Left ventricle myocardium inferior (tissue), 1 donor: ENCODE results near the gene PELI2. TPM values are rescaled to one million over a fixed set of nuclear protein-coding genes. Genes with fewer than 3 reads are reported as not detected.

Source experiments
- DNase-seq: peaks from one replicate; pipeline ENCODE4 v3.0.0-alpha.2; 2020
- H3K27ac ChIP-seq: fragments of 200-600 bp; replicated peaks from 2 replicates; pipeline ENCODE4 v1.8.0; 2021
- H3K27me3 ChIP-seq: fragments of 200-600 bp; 2 replicates; pipeline ENCODE4 v1.8.0; 2021; ENCODE audit warnings: low read depth
- H3K36me3 ChIP-seq: fragments of 200-600 bp; 2 replicates; pipeline ENCODE4 v1.8.0; 2021
- H3K4me1 ChIP-seq: fragments of 200-600 bp; 2 replicates; pipeline ENCODE4 v1.8.0; 2021
- H3K4me3 ChIP-seq: fragments of 200-600 bp; 2 replicates; pipeline ENCODE4 v1.8.0; 2021; ENCODE audit warnings: mild to moderate bottlenecking, moderate library complexity
- H3K9me3 ChIP-seq: fragments of 200-600 bp; replicated peaks from 2 replicates; pipeline ENCODE4 v1.8.0; 2021
- CTCF ChIP-seq: fragments of 200-600 bp; IDR thresholded peaks from 2 replicates; pipeline ENCODE4 v1.8.0; 2021; ENCODE audit warnings: antibody characterized with exemption, mild to moderate bottlenecking, borderline replicate concordance
- intact Hi-C: fragments of 100-400 bp; cut with micrococcal nuclease; formaldehyde crosslinking; loops from one replicate; pipeline ENCODE4 v1.11.0; 2022
- long read RNA-seq: library from polyadenylated mRNA; unstranded; transcript quantifications from one replicate; pipeline ENCODE4 v2.0.0, GENCODE V29; 2021
- total RNA-seq: library from RNA; stranded (reverse); fragmentation: NEBNext Ultra II Directional; extraction: Animal tissue kit (Norgen Biotek cat#: 25700); gene quantifications from one replicate; pipeline ENCODE4 v1.2.1, GENCODE V29; 2021
- donor health status: DM: no; HTN: yes; CAD: no; lungs with severe emphysema.

PELI2 gene
- 2.0 TPM for total RNA-seq
- long read RNA-seq, full-length matches to known transcripts = 1 of 2 reads
- long read RNA-seq, partial matches to known transcripts = 0 of 2 reads
- long read RNA-seq, other reads (novel, unspliced or antisense) = 1 of 2 reads

- intact Hi-C loops = no loop called here
- no peaks in the 10 kb centered on the region for H3K36me3 ChIP-seq
- H3K9me3 ChIP-seq = no peaks in the 10 kb centered on the region
- peak; percentile 41 for TF ChIP-seq CTCF
- H3K4me3 ChIP-seq = peak within 1 kb of the TSS; percentile 85
- no peaks in the 10 kb centered on the region for H3K27me3 ChIP-seq
- H3K27ac ChIP-seq = peak within 1 kb of the TSS; percentile 91
- H3K4me1 ChIP-seq = peaks cover 34% of the 10 kb centered on the region
- DNase-seq = peak; percentile 80
These were observed at the start of gene PELI2 for GRCh38 chr14:56117765-56118610. Gene PELI2, plus strand, starts transcription at chr14:56118411. Its CDS starts 250 bp downstream, at chr14:56118661.

- TF ChIP-seq CTCF = no peak
- peaks cover 7% of the 10 kb centered on the region for H3K27me3 ChIP-seq
- no peak for DNase-seq
- H3K27ac ChIP-seq = no peak overlapping the region
- H3K4me3 ChIP-seq = no peak overlapping the region
- intact Hi-C loops = no loop called here
- no peaks in the 10 kb centered on the region for H3K36me3 ChIP-seq
- no peaks in the 10 kb centered on the region for H3K4me1 ChIP-seq
- H3K9me3 ChIP-seq = no peaks in the 10 kb centered on the region
These were observed 44.4 kb upstream of the PELI2 start for GRCh38 chr14:56073799-56074198.

- Histone ChIP-seq H3K9me3 (no peaks in the 10 kb centered on the region), H3K36me3 (no peaks in the 10 kb centered on the region), H3K27ac (no peak overlapping the region), H3K27me3 (peaks cover 7% of the 10 kb centered on the region), H3K4me1 (no peaks in the 10 kb centered on the region), H3K4me3 (no peak overlapping the region)
- no peak for DNase-seq
- intact Hi-C loops = no loop called here
- no peak for TF ChIP-seq CTCF
These were observed 42.9 kb upstream of the PELI2 start for GRCh38 chr14:56075301-56075700.

- H3K27me3 ChIP-seq = peaks cover 28% of the 10 kb centered on the region
- no peaks in the 10 kb centered on the region for H3K36me3 ChIP-seq
- intact Hi-C loops = no loop called here
- no peaks in the 10 kb centered on the region for H3K9me3 ChIP-seq
- no peak for TF ChIP-seq CTCF
- H3K4me3 ChIP-seq = no peak overlapping the region
- H3K27ac ChIP-seq = no peak overlapping the region
- H3K4me1 ChIP-seq = no peaks in the 10 kb centered on the region
- DNase-seq = no peak
These were observed 37.1 kb upstream of the PELI2 start for GRCh38 chr14:56081139-56081538.

- H3K27me3 ChIP-seq = peaks cover 30% of the 10 kb centered on the region
- TF ChIP-seq CTCF = no peak
- intact Hi-C loops = no loop called here
- no peaks in the 10 kb centered on the region for H3K36me3 ChIP-seq
- H3K9me3 ChIP-seq = no peaks in the 10 kb centered on the region
- no peak overlapping the region for H3K4me3 ChIP-seq
- H3K27ac ChIP-seq = no peak overlapping the region
- H3K4me1 ChIP-seq = no peaks in the 10 kb centered on the region
- DNase-seq = no peak
These were observed 35.3 kb upstream of the PELI2 start for GRCh38 chr14:56082880-56083279.
